Measurements from ENCODE around the gene NDUFB10.

Gene NDUFB10

DNA sequence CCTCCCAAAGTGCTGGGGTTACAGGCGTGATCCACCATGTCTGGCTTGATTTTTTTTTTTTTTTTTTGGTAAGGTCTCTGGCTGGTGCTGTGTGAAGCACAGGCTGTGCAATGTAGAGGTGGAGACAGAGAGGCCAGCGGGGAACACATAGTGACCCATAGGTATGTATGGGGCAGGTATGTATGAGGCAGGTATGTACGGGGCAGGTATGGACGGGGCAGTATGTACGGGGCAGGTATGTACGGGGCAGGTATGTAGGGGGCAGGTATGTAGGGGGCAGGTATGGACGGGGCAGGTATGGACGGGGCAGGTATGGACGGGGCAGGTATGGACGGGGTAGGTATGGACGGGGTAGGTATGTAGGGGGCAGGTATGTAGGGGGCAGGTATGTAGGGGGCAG, 9.8 kb upstream of the NDUFB10 start:
- H3K27ac ChIP-seq (replicated peaks; ENCODE audit: low read length) = no peak overlapping the region
- no peak overlapping the region for H3K18ac ChIP-seq (ENCODE audit: low read length)
- H2BK120ac ChIP-seq (ENCODE audit: low read depth, low read length) = no peak overlapping the region
- H3K4me1 ChIP-seq (ENCODE audit: control insufficient read depth in 2 of 2, insufficient read depth in 1 of 2, low read depth in 1 of 2, low read length in 2 of 2) = no peaks in the 10 kb centered on the region
- no peak overlapping the region for H2AFZ ChIP-seq (ENCODE audit: low read length)
- H2BK12ac ChIP-seq (ENCODE audit: low read length) = no peak overlapping the region
- peak overlapping the region; percentile 71 for H3K14ac ChIP-seq (ENCODE audit: low read length)
- no peak overlapping the region for H3K4ac ChIP-seq (ENCODE audit: low read length)
- no peak overlapping the region for H2BK15ac ChIP-seq (ENCODE audit: low read length)
- no peak overlapping the region for H2BK5ac ChIP-seq (ENCODE audit: low read length)
- no peak overlapping the region for H3K23ac ChIP-seq (ENCODE audit: low read depth, low read length, poor library complexity)
- no peaks in the 10 kb centered on the region for H3K9me3 ChIP-seq (replicated peaks in 1 of 2; ENCODE audit: control insufficient read depth in 2 of 2, insufficient read depth in 1 of 2, low read depth in 1 of 2, low read length in 2 of 2)
- H3K36me3 ChIP-seq (replicated peaks in 1 of 2; ENCODE audit: control insufficient read depth in 2 of 2, insufficient read depth in 2 of 2, low read length in 2 of 2) = no peaks in the 10 kb centered on the region
- H4K8ac ChIP-seq (ENCODE audit: low read depth, low read length) = no peak overlapping the region
- no peak overlapping the region for H3K4me3 ChIP-seq (ENCODE audit: low read length in 2 of 2)
- H4K91ac ChIP-seq (ENCODE audit: low read depth, low read length, poor library complexity) = no peak overlapping the region
- H3K9ac ChIP-seq (ENCODE audit: low read depth, low read length, poor library complexity) = no peak overlapping the region
- no peaks in the 10 kb centered on the region for H3K79me1 ChIP-seq (ENCODE audit: low read depth, low read length)
- no peak overlapping the region for H3K4me2 ChIP-seq (ENCODE audit: insufficient read depth, low read length, poor library complexity, severe bottlenecking)
- DNase-seq (ENCODE audit: low spot score) = no peak
- no CpG with 5 or more reads among the region's 11 CpGs for WGBS, 2 donors (ENCODE audit: extremely low coverage in 2 of 2, insufficient read length in 2 of 2, insufficient replicate concordance in 1 of 2)
- H2AK5ac ChIP-seq (ENCODE audit: low read depth, low read length) = no peak overlapping the region
- peaks cover 0 to 7% (median 0%) of the 10 kb centered on the region in 3 experiments for H3K27me3 ChIP-seq (ENCODE audit: control insufficient read depth in 3 of 3, insufficient read depth in 3 of 3, low read depth in 1 of 3, low read length in 3 of 3)

- H2AK5ac ChIP-seq (ENCODE audit: low read depth, low read length) = peak overlapping the region; percentile 88
Observed at GRCh38 chr16:1950047-1950446, 9.3 kb upstream of the NDUFB10 start.

DNA sequence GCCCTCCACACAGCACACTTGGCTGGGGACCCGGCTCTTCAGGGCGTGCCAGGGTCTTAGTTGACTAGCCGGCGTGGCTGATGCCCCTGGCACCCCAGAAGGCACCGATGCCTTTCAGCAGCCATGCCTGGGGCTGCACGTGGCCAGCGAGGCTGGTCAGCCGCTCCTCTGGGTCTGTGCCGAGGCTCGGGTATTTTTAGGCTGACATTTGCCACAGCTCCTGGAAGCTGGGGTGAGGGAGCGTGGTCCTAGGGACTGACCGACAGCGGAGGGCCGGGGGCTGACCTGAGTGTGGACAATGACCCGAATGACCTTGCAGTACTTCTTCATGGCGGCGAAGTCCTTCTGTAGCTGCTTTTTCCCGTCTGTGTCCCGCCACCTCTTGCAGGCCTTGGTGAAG, 8.8 kb upstream of the NDUFB10 start:
- Histone ChIP-seq H2AFZ (ENCODE audit: low read length) (peak overlapping the region; percentile 80), H2BK5ac (ENCODE audit: low read length) (peak overlapping the region; percentile 96), H4K91ac (ENCODE audit: low read depth, low read length, poor library complexity) (no peak overlapping the region), H3K27me3 (ENCODE audit: control insufficient read depth in 3 of 3, insufficient read depth in 3 of 3, low read depth in 1 of 3, low read length in 3 of 3) (peaks cover 0 to 3% (median 0%) of the 10 kb centered on the region in 3 experiments), H3K14ac (ENCODE audit: low read length) (no peak overlapping the region), H2BK15ac (ENCODE audit: low read length) (peak overlapping the region; percentile 26), H3K4me1 (ENCODE audit: control insufficient read depth in 2 of 2, insufficient read depth in 1 of 2, low read depth in 1 of 2, low read length in 2 of 2) (no peaks in the 10 kb centered on the region), H2AK5ac (ENCODE audit: low read depth, low read length) (peak overlapping the region; percentile 88), H4K8ac (ENCODE audit: low read depth, low read length) (no peak overlapping the region), H3K18ac (ENCODE audit: low read length) (peak overlapping the region; percentile 64), H3K9me3 (replicated peaks in 1 of 2; ENCODE audit: control insufficient read depth in 2 of 2, insufficient read depth in 1 of 2, low read depth in 1 of 2, low read length in 2 of 2) (no peaks in the 10 kb centered on the region), H3K9ac (ENCODE audit: low read depth, low read length, poor library complexity) (peak overlapping the region; percentile 70), H2BK12ac (ENCODE audit: low read length) (peak overlapping the region; percentile 58), H3K4ac (ENCODE audit: low read length) (peak overlapping the region; percentile 53), H3K4me3 (ENCODE audit: low read length in 2 of 2) (no peak overlapping the region), H3K36me3 (replicated peaks in 1 of 2; ENCODE audit: control insufficient read depth in 2 of 2, insufficient read depth in 2 of 2, low read length in 2 of 2) (no peaks in the 10 kb centered on the region), H2BK120ac (ENCODE audit: low read depth, low read length) (no peak overlapping the region), H3K27ac (replicated peaks; ENCODE audit: low read length) (no peak overlapping the region), H3K79me1 (ENCODE audit: low read depth, low read length) (no peaks in the 10 kb centered on the region), H3K4me2 (ENCODE audit: insufficient read depth, low read length, poor library complexity, severe bottlenecking) (no peak overlapping the region), H3K23ac (ENCODE audit: low read depth, low read length, poor library complexity) (peak overlapping the region; percentile 80)
- no CpG with 5 or more reads among the region's 19 CpGs for WGBS, 2 donors (ENCODE audit: extremely low coverage in 2 of 2, insufficient read length in 2 of 2, insufficient replicate concordance in 1 of 2)
- no peak for DNase-seq (ENCODE audit: low spot score)

More at GRCh38 chr16:1950047-1950446, 9.3 kb upstream of the NDUFB10 start:
- no peak for DNase-seq (ENCODE audit: low spot score)
- H3K4me1 ChIP-seq (ENCODE audit: control insufficient read depth in 2 of 2, insufficient read depth in 1 of 2, low read depth in 1 of 2, low read length in 2 of 2) = no peaks in the 10 kb centered on the region
- H3K79me1 ChIP-seq (ENCODE audit: low read depth, low read length) = no peaks in the 10 kb centered on the region
- H3K4me2 ChIP-seq (ENCODE audit: insufficient read depth, low read length, poor library complexity, severe bottlenecking) = no peak overlapping the region
- H3K27me3 ChIP-seq (ENCODE audit: control insufficient read depth in 3 of 3, insufficient read depth in 3 of 3, low read depth in 1 of 3, low read length in 3 of 3) = peaks cover 0 to 7% (median 0%) of the 10 kb centered on the region in 3 experiments
- no peak overlapping the region for H3K4me3 ChIP-seq (ENCODE audit: low read length in 2 of 2)
- H3K14ac ChIP-seq (ENCODE audit: low read length) = peak overlapping the region; percentile 84
- H3K36me3 ChIP-seq (replicated peaks in 1 of 2; ENCODE audit: control insufficient read depth in 2 of 2, insufficient read depth in 2 of 2, low read length in 2 of 2) = no peaks in the 10 kb centered on the region
- H2BK120ac ChIP-seq (ENCODE audit: low read depth, low read length) = no peak overlapping the region
- no peak overlapping the region for H4K8ac ChIP-seq (ENCODE audit: low read depth, low read length)
- no peak overlapping the region for H3K18ac ChIP-seq (ENCODE audit: low read length)
- H3K9me3 ChIP-seq (replicated peaks in 1 of 2; ENCODE audit: control insufficient read depth in 2 of 2, insufficient read depth in 1 of 2, low read depth in 1 of 2, low read length in 2 of 2) = no peaks in the 10 kb centered on the region
- no CpG with 5 or more reads among the region's 7 CpGs for WGBS, 2 donors (ENCODE audit: extremely low coverage in 2 of 2, insufficient read length in 2 of 2, insufficient replicate concordance in 1 of 2)
- H3K9ac ChIP-seq (ENCODE audit: low read depth, low read length, poor library complexity) = no peak overlapping the region
- H2BK5ac ChIP-seq (ENCODE audit: low read length) = peak overlapping the region; percentile 96
- H3K4ac ChIP-seq (ENCODE audit: low read length) = peak overlapping the region; percentile 23
- peak overlapping the region; percentile 58 for H2BK12ac ChIP-seq (ENCODE audit: low read length)
- peak overlapping the region; percentile 80 for H3K23ac ChIP-seq (ENCODE audit: low read depth, low read length, poor library complexity)
- no peak overlapping the region for H3K27ac ChIP-seq (replicated peaks; ENCODE audit: low read length)
- peak overlapping the region; percentile 80 for H2AFZ ChIP-seq (ENCODE audit: low read length)
- no peak overlapping the region for H4K91ac ChIP-seq (ENCODE audit: low read depth, low read length, poor library complexity)
- H2BK15ac ChIP-seq (ENCODE audit: low read length) = no peak overlapping the region

- Histone ChIP-seq H3K4ac (ENCODE audit: low read length) (peak overlapping the region; percentile 53), H2BK120ac (ENCODE audit: low read depth, low read length) (no peak overlapping the region), H2BK5ac (ENCODE audit: low read length) (no peak overlapping the region), H3K4me1 (ENCODE audit: control insufficient read depth in 2 of 2, insufficient read depth in 1 of 2, low read depth in 1 of 2, low read length in 2 of 2) (no peaks in the 10 kb centered on the region), H3K18ac (ENCODE audit: low read length) (peak overlapping the region; percentile 8), H2AFZ (ENCODE audit: low read length) (no peak overlapping the region), H3K27ac (replicated peaks; ENCODE audit: low read length) (no peak overlapping the region), H3K4me3 (ENCODE audit: low read length in 2 of 2) (no peak overlapping the region), H3K9me3 (replicated peaks in 1 of 2; ENCODE audit: control insufficient read depth in 2 of 2, insufficient read depth in 1 of 2, low read depth in 1 of 2, low read length in 2 of 2) (no peaks in the 10 kb centered on the region), H2BK12ac (ENCODE audit: low read length) (peak overlapping the region; percentile 41), H3K4me2 (ENCODE audit: insufficient read depth, low read length, poor library complexity, severe bottlenecking) (no peak overlapping the region), H3K23ac (ENCODE audit: low read depth, low read length, poor library complexity) (no peak overlapping the region), H4K91ac (ENCODE audit: low read depth, low read length, poor library complexity) (no peak overlapping the region), H3K36me3 (replicated peaks in 1 of 2; ENCODE audit: control insufficient read depth in 2 of 2, insufficient read depth in 2 of 2, low read length in 2 of 2) (no peaks in the 10 kb centered on the region), H3K27me3 (ENCODE audit: control insufficient read depth in 3 of 3, insufficient read depth in 3 of 3, low read depth in 1 of 3, low read length in 3 of 3) (no peaks in the 10 kb centered on the region), H3K79me1 (ENCODE audit: low read depth, low read length) (no peaks in the 10 kb centered on the region), H2AK5ac (ENCODE audit: low read depth, low read length) (peak overlapping the region; percentile 47), H3K9ac (ENCODE audit: low read depth, low read length, poor library complexity) (no peak overlapping the region), H2BK15ac (ENCODE audit: low read length) (peak overlapping the region; percentile 9), H4K8ac (ENCODE audit: low read depth, low read length) (no peak overlapping the region), H3K14ac (ENCODE audit: low read length) (no peak overlapping the region)
- no CpG with 5 or more reads among the region's 22 CpGs for WGBS, 2 donors (ENCODE audit: extremely low coverage in 2 of 2, insufficient read length in 2 of 2, insufficient replicate concordance in 1 of 2)
- no peak for DNase-seq (ENCODE audit: low spot score)
Observed at GRCh38 chr16:1953734-1954133, 5.6 kb upstream of the NDUFB10 start.
